Endothelial cell (in vitro differentiated cells): ENCODE results near the gene ZNF213. TPM values are rescaled to one million over a fixed set of nuclear protein-coding genes. Genes with fewer than 3 reads are reported as not detected.

Experiments used
- DNase-seq: peaks from one replicate; pipeline ENCODE4 v3.0.0; 2021; ENCODE audit warnings: low spot score
- H3K27ac Mint-ChIP-seq: one replicate; pipeline ENCODE4 v1.8.0; 2021; ENCODE audit warnings: mixed read lengths, inconsistent platforms; ENCODE audit not compliant: unreplicated experiment
- H3K27me3 Mint-ChIP-seq: one replicate; pipeline ENCODE4 v1.8.0; 2021; ENCODE audit warnings: mild to moderate bottlenecking, moderate library complexity, mixed read lengths, inconsistent platforms; ENCODE audit not compliant: unreplicated experiment
- H3K36me3 Mint-ChIP-seq: one replicate; pipeline ENCODE4 v1.8.0; 2021; ENCODE audit warnings: mild to moderate bottlenecking, low read depth, mixed read lengths, inconsistent platforms; ENCODE audit not compliant: unreplicated experiment
- H3K4me1 Mint-ChIP-seq: one replicate; pipeline ENCODE4 v1.8.0; 2021; ENCODE audit warnings: mild to moderate bottlenecking, mixed read lengths, inconsistent platforms; ENCODE audit not compliant: unreplicated experiment
- H3K4me3 Mint-ChIP-seq: one replicate; pipeline ENCODE4 v1.8.0; 2021; ENCODE audit warnings: mild to moderate bottlenecking, mixed read lengths, inconsistent platforms; ENCODE audit not compliant: unreplicated experiment
- H3K9me3 Mint-ChIP-seq: one replicate; pipeline ENCODE4 v1.8.0; 2021; ENCODE audit warnings: mixed read lengths, inconsistent platforms; ENCODE audit not compliant: unreplicated experiment
- total RNA-seq: library from RNA; stranded (reverse); fragmentation: NEBNext Ultra II Directional; extraction: Animal tissue kit (Norgen Biotek cat#: 25700); gene quantifications from one replicate; pipeline ENCODE4 v1.2.1, GENCODE V29; 2021; ENCODE audit not compliant: unreplicated experiment
- TF ChIP-seq, protein P1 (sequence below): fragments of 200-600 bp; sonication (generic); IDR thresholded peaks from one replicate; pipeline ENCODE4 v1.5.0; 2021; ENCODE audit warnings: antibody characterized with exemption; ENCODE audit not compliant: unreplicated experiment

The ZNF213 gene
- total RNA-seq, 1 donor from 2014 or later, result 10.1 TPM

DNA sequence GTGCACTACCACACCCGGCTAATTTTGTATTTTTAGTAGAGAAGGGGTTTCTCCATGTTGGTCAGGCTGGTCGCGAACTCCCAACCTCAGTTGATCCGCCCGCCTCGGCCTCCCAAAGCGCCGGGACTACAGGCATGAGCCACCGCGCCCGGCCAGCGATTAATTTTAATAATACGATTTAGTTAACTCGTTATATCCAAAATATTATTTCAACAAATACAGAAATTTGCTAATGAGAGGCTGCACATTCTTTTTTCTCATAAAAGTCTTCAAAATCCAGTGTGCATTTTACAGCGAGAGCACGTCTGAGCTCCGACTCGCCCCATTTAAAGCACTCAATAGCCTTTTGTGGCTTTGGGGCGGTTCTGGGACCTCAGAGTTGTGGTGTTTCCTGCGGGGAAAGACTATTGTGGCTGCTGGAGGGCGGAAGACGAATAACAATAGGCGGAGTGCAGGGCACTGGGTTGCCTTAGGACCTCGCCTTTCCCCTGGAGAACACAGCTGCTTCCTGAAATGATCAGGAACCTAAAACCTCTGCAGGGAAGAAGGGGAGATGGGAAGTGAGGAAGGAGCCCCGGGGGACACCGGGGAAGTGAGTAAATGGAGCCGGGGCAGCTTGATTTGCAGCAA lies 32.9 kb upstream of the ZNF213 start:
- Mint-ChIP-seq H3K27ac (peak overlapping the region; percentile 99), H3K36me3 (no peaks in the 10 kb centered on the region), H3K4me3 (peak overlapping the region; percentile 53), H3K4me1 (peaks cover 58% of the 10 kb centered on the region), H3K9me3 (no peaks in the 10 kb centered on the region), H3K27me3 (peaks cover 11% of the 10 kb centered on the region)
- peak; percentile 60 for DNase-seq
- TF ChIP-seq, protein P1, sequence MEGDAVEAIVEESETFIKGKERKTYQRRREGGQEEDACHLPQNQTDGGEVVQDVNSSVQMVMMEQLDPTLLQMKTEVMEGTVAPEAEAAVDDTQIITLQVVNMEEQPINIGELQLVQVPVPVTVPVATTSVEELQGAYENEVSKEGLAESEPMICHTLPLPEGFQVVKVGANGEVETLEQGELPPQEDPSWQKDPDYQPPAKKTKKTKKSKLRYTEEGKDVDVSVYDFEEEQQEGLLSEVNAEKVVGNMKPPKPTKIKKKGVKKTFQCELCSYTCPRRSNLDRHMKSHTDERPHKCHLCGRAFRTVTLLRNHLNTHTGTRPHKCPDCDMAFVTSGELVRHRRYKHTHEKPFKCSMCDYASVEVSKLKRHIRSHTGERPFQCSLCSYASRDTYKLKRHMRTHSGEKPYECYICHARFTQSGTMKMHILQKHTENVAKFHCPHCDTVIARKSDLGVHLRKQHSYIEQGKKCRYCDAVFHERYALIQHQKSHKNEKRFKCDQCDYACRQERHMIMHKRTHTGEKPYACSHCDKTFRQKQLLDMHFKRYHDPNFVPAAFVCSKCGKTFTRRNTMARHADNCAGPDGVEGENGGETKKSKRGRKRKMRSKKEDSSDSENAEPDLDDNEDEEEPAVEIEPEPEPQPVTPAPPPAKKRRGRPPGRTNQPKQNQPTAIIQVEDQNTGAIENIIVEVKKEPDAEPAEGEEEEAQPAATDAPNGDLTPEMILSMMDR, result no peak

DNA sequence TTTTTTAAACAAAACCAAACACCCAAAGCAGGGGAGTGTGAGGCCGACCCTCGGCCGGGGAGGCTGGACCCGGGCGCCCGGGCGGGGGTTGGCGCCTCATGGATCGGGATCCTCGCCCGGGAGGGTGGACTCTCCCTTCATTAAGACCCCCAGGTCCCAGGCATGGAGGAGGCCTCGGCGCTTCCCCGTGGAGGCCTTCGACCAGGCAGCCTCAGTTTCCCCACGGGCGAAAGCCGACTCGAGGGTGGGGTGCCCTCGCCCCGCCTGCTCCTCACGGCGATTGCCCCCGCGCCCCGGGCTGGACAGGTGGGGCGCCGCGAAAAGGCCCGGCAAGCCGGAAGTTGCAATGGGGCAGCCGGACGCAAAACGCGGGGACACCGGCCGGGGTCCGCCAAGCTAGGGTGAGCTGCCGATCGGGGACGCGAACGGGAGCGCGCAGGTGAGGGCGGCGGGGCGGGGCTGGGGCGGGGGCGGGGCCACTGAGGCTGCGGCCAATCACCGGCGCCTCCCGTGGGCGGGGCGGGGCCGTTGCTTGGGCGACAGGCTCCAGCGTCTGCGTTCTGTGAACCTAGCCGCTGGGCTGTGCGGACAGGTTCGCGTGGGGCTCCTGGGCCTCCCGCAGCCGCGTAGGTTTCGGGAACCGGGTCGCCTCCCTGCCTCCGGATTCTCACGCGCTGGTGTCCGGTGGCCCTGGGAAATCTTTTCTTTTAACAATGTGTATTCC lies 28.5 kb upstream of the ZNF213 start:
- Mint-ChIP-seq H3K9me3 (no peaks in the 10 kb centered on the region), H3K36me3 (no peaks in the 10 kb centered on the region), H3K4me1 (peaks cover 30% of the 10 kb centered on the region), H3K27me3 (peaks cover 9% of the 10 kb centered on the region), H3K27ac (peak overlapping the region; percentile 92), H3K4me3 (peak overlapping the region; percentile 88)
- DNase-seq, result peak; percentile 94
- TF ChIP-seq, protein P1, result no peak

DNA sequence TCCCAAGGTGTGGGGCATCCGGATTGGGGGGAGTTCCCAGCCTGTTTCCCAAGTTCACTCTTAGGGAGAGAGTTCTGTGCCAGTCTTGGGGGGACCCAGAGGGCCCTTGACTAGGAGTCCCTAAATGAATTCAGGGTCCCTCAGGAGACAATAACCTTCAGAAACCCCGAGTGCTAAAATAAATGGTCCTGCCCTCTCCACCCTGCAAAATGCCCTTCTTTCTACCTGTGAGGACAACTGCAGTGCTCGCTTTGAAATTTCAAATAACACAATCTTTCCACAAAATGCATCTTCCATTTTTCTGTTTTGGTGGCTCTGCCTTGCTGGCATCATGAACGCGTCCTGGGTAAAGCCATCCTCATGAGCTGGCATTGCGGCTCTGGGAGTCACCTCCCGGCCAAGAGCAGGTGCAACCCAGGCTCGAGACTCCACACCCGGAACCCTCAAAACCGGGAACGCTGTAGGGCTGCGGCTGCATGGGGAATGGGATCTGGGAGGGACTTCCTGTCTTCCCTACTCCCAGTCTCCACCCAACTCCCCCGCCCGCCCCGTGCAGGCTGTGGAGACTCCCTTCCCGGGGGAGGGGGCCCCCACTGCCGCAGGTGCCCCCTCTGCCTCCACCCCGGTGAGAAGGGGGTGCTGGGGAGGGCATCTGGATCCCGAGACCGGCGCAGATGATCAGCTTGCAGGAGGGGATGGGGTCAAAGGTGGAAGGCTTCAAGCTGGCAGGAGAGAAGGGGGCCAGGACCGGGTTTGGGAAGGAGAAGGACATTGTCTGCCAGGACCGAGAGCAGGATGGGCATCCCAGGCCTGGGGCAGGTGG lies 22.6 kb upstream of the ZNF213 start, which contains the start of gene ZNF205:
Gene ZNF205, plus strand, starts transcription at position 529 of the 823 bp plus-strand sequence. CDS start 845 bp downstream, outside the sequence.
- TF ChIP-seq, protein P1, result no peak
- H3K36me3 Mint-ChIP-seq, result peaks cover 9% of the 10 kb centered on the region
- peak within 1 kb of the TSS; percentile 92 for H3K4me3 Mint-ChIP-seq
- H3K27ac Mint-ChIP-seq, result peak within 1 kb of the TSS; percentile 20
- H3K4me1 Mint-ChIP-seq, result peaks cover 25% of the 10 kb centered on the region
- no peaks in the 10 kb centered on the region for H3K9me3 Mint-ChIP-seq
- H3K27me3 Mint-ChIP-seq, result peaks cover 9% of the 10 kb centered on the region
- DNase-seq, result peak; percentile 55

DNA sequence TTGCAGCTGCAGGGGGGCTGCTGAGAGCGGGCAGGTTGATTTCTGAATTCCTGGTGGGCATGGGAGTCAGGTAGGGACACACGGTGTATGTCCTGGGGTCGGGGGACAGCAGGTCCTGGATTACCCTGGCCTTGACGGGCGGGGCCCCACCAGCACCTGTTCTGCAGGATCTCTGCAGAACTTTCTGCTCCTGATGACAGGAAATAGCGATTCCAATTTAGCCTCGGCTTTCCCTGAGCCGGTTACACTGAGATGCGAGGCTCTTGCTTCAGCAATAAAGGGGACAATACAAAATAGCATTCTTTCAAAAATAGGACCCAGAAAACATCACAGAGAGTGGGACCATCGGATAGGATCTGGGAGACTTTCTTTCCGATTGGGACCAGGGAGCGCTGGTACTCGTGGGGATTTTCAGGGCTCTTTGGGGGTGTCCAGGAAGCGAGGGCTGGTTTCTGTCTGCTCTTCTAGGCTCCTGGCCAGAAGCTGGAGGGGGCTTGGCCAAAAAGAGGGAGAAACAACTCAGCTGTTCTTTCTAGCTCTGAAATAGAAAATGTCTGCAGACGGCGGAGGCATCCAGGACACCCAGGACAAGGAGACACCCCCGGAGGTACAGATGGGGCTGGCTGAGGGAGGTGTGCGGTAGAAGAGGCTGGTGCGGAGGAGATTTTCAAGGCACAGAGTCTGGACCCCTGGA lies 21.8 kb upstream of the ZNF213 start:
- Mint-ChIP-seq H3K4me1 (peaks cover 24% of the 10 kb centered on the region), H3K9me3 (no peaks in the 10 kb centered on the region), H3K36me3 (peaks cover 11% of the 10 kb centered on the region), H3K27ac (peak overlapping the region; percentile 20), H3K27me3 (peaks cover 9% of the 10 kb centered on the region), H3K4me3 (peak overlapping the region; percentile 92)
- DNase-seq, result no peak
- TF ChIP-seq, protein P1, result no peak
